Right lobe of liver (tissue), 4 donors: ENCODE measurements around the gene TMC2.

ENCODE experiments used
- CTCF ChIP-seq, 4 donors: fragments of 200-600 bp in 3 of 4; fragments of 450-650 bp in 1 of 4; IDR thresholded peaks; one replicate each; pipeline versions ENCODE4 v1.5.1 to v1.8.0; 2016 to 2022; ENCODE audit warnings: antibody characterized with exemption in 4 of 4, mild to moderate bottlenecking in 2 of 4
- POLR2A ChIP-seq: fragments of 450-650 bp; IDR thresholded peaks from one replicate; pipeline ENCODE4 v1.6.1; 2017; ENCODE audit warnings: antibody characterized with exemption, mild to moderate bottlenecking
- donor health status: DM: no; HTN: no; CAD: no.
- donor health status: DM: no; HTN: no; CAD: no.
- donor health status: DM: no; HTN: yes; CAD: no.

- no peak for TF ChIP-seq CTCF (IDR thresholded peaks at IDR 0.05)
- no peak for TF ChIP-seq POLR2A
Observed at GRCh38 chr20:2518558-2518957, 17.8 kb upstream of the TMC2 start.
